Measurements from ENCODE around the gene MYO1D. TPM values are rescaled to one million over a fixed set of nuclear protein-coding genes. Genes with fewer than 3 reads are reported as not detected.

Gene MYO1D
- polyA plus RNA-seq, 4 donors = 62.9 to 80.1 (median 73.6) TPM

- H3K4me1 ChIP-seq (ENCODE audit: control insufficient read depth in 3 of 3, insufficient read depth in 2 of 3, low read depth in 1 of 3, low read length in 2 of 3) = peaks cover 0 to 13% (median 0%) of the 10 kb centered on the region in 3 donors
- H3K36me3 ChIP-seq (ENCODE audit: control insufficient read depth in 3 of 3, insufficient read depth in 2 of 3, low read depth in 1 of 3, low read length in 3 of 3) = no peaks in the 10 kb centered on the region
- H3K27ac ChIP-seq (ENCODE audit: low read depth in 1 of 3, low read length in 2 of 3) = no peak overlapping the region
- H3K9me3 ChIP-seq (ENCODE audit: control insufficient read depth in 2 of 2, insufficient read depth in 1 of 2, low read depth in 1 of 2, low read length in 1 of 2) = no peaks in the 10 kb centered on the region
- no peaks in the 10 kb centered on the region for H3K27me3 ChIP-seq (ENCODE audit: control insufficient read depth in 3 of 3, insufficient read depth in 3 of 3, low read length in 3 of 3)
- DNase-seq = no peak
- FAIRE-seq = no peak
- H3K4me3 ChIP-seq (ENCODE audit: low read depth in 1 of 3, low read length in 3 of 3) = no peak overlapping the region
- WGBS, 3 donors = 57 to 70% (median 65%) methylated on average over 3 of the region's 3 CpGs
Observed at GRCh38 chr17:32916134-32916533, 39.2 kb upstream of the MYO1D start.

GRCh38 chr17:32915245-32915644 is 38.3 kb upstream of the MYO1D start:
- no peak for FAIRE-seq
- Histone ChIP-seq H3K36me3 (ENCODE audit: control insufficient read depth in 3 of 3, insufficient read depth in 2 of 3, low read depth in 1 of 3, low read length in 3 of 3) (no peaks in the 10 kb centered on the region), H3K4me1 (ENCODE audit: control insufficient read depth in 3 of 3, insufficient read depth in 2 of 3, low read depth in 1 of 3, low read length in 2 of 3) (peaks cover 0 to 21% (median 0%) of the 10 kb centered on the region in 3 donors), H3K27me3 (ENCODE audit: control insufficient read depth in 3 of 3, insufficient read depth in 3 of 3, low read length in 3 of 3) (no peaks in the 10 kb centered on the region), H3K4me3 (ENCODE audit: low read depth in 1 of 3, low read length in 3 of 3) (no peak overlapping the region), H3K27ac (ENCODE audit: low read depth in 1 of 3, low read length in 2 of 3) (no peak overlapping the region), H3K9me3 (ENCODE audit: control insufficient read depth in 2 of 2, insufficient read depth in 1 of 2, low read depth in 1 of 2, low read length in 1 of 2) (no peaks in the 10 kb centered on the region)
- DNase-seq = no peak
- WGBS, 3 donors = 23 to 49% (median 28%) methylated on average over 2 of the region's 2 CpGs

GRCh38 chr17:32914181-32914580 is 37.3 kb upstream of the MYO1D start:
- H3K4me3 ChIP-seq (ENCODE audit: low read depth in 1 of 3, low read length in 3 of 3) = no peak overlapping the region
- peaks cover 0 to 25% (median 2%) of the 10 kb centered on the region in 3 donors for H3K4me1 ChIP-seq (ENCODE audit: control insufficient read depth in 3 of 3, insufficient read depth in 2 of 3, low read depth in 1 of 3, low read length in 2 of 3)
- 85 to 92% (median 86%) methylated on average over 3 of the region's 3 CpGs for WGBS, 3 donors
- DNase-seq = no peak
- no peak for FAIRE-seq
- no peaks in the 10 kb centered on the region for H3K9me3 ChIP-seq (ENCODE audit: control insufficient read depth in 2 of 2, insufficient read depth in 1 of 2, low read depth in 1 of 2, low read length in 1 of 2)
- no peaks in the 10 kb centered on the region for H3K27me3 ChIP-seq (ENCODE audit: control insufficient read depth in 3 of 3, insufficient read depth in 3 of 3, low read length in 3 of 3)
- no peaks in the 10 kb centered on the region for H3K36me3 ChIP-seq (ENCODE audit: control insufficient read depth in 3 of 3, insufficient read depth in 2 of 3, low read depth in 1 of 3, low read length in 3 of 3)
- no peak overlapping the region for H3K27ac ChIP-seq (ENCODE audit: low read depth in 1 of 3, low read length in 2 of 3)

DNA sequence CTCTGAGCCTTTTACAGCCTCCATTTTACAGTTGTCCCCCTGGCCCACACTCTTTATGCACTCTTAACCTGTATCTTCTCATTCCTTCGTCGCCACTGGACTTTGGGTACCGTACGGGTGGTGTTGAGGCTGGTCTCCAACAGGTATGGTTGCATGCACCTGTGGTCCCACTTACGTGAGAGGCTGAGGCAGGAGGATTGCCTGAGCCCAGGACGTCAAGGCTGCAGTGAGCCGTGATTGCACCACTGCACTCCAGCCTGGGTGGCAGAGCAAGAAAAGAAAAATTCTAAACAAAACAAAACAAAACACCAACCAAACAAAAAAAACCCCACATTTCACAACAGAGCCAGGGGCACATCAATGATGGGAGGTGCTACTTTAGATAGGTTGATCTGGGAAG is 36.7 kb upstream of the MYO1D start:
- Histone ChIP-seq H3K36me3 (ENCODE audit: control insufficient read depth in 3 of 3, insufficient read depth in 2 of 3, low read depth in 1 of 3, low read length in 3 of 3) (no peaks in the 10 kb centered on the region), H3K4me1 (ENCODE audit: control insufficient read depth in 3 of 3, insufficient read depth in 2 of 3, low read depth in 1 of 3, low read length in 2 of 3) (peaks cover 0 to 25% (median 2%) of the 10 kb centered on the region in 3 donors), H3K4me3 (ENCODE audit: low read depth in 1 of 3, low read length in 3 of 3) (no peak overlapping the region), H3K27ac (ENCODE audit: low read depth in 1 of 3, low read length in 2 of 3) (no peak overlapping the region), H3K9me3 (ENCODE audit: control insufficient read depth in 2 of 2, insufficient read depth in 1 of 2, low read depth in 1 of 2, low read length in 1 of 2) (no peaks in the 10 kb centered on the region), H3K27me3 (ENCODE audit: control insufficient read depth in 3 of 3, insufficient read depth in 3 of 3, low read length in 3 of 3) (no peaks in the 10 kb centered on the region)
- DNase-seq = no peak
- no peak for FAIRE-seq
- WGBS, 3 donors = 92 to 98% (median 93%) methylated on average over 7 of the region's 7 CpGs

DNA sequence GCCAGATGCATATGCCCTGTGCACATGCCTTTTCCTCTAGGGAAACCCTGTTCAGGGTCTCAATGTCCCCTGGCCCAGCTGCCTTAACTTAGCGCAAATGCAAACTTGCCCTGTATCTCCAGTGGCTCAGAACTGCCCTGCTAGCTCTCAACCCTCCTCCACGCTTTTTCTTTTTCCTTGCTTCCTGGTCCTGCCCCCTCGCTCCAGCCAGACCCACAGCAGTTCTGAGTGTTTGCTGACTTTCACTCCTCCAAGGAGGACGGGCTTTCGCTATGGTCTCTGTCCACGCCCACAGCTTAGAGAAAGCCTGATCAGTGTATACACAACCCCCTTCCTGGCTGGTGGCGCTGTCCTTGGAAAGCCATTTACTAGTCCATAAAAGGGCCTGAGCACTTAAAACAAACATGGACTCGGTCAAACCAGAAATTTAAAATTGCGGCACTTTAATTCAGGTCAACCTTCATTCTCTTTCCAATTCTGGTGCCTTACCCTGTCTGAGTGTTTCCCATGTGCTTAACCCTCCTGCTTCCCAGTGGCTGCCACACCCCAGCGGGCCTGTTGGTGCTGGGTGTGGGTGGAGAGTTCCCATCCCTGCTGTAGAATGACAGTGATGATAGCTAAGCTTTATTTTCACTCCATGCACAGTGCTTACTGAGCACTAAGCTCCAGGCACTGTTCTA is 35.4 kb upstream of the MYO1D start:
- FAIRE-seq (no peak), DNase-seq (peak; percentile 91 to 93)
- H3K4me1 ChIP-seq (ENCODE audit: control insufficient read depth in 3 of 3, insufficient read depth in 2 of 3, low read depth in 1 of 3, low read length in 2 of 3) = peaks cover 0 to 25% (median 2%) of the 10 kb centered on the region in 3 donors
- no peak overlapping the region for H3K4me3 ChIP-seq (ENCODE audit: low read depth in 1 of 3, low read length in 3 of 3)
- WGBS, 3 donors = 11 to 29% (median 27%) methylated on average over 10 of the region's 10 CpGs
- no peaks in the 10 kb centered on the region for H3K36me3 ChIP-seq (ENCODE audit: control insufficient read depth in 3 of 3, insufficient read depth in 2 of 3, low read depth in 1 of 3, low read length in 3 of 3)
- H3K27me3 ChIP-seq (ENCODE audit: control insufficient read depth in 3 of 3, insufficient read depth in 3 of 3, low read length in 3 of 3) = no peaks in the 10 kb centered on the region
- peak overlapping the region; percentile 67 to 87 (median 81) for H3K27ac ChIP-seq (ENCODE audit: low read depth in 1 of 3, low read length in 2 of 3)
- no peaks in the 10 kb centered on the region for H3K9me3 ChIP-seq (ENCODE audit: control insufficient read depth in 2 of 2, insufficient read depth in 1 of 2, low read depth in 1 of 2, low read length in 1 of 2)

DNA sequence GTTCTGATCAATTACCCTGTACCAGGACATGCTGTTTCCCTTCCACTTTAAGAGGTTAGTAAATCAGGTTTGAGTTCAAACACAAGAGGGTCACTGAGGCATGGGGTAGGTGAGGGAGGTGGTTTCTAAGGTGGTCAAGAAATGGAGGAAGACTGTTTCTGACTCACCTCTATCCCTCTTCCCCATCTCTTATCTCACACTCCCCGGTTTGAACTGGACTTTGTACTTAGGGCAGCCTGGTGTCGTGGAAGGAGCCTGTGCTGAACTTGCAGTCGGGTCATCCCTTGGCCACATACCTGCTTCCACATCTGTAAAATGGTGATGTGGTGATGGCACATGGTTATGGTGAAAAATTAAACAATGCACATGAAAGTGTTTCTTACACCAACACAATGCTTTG is 33.8 kb upstream of the MYO1D start:
- no peak for FAIRE-seq
- H3K4me1 ChIP-seq (ENCODE audit: control insufficient read depth in 3 of 3, insufficient read depth in 2 of 3, low read depth in 1 of 3, low read length in 2 of 3) = peaks cover 0 to 25% (median 2%) of the 10 kb centered on the region in 3 donors
- H3K9me3 ChIP-seq (ENCODE audit: control insufficient read depth in 2 of 2, insufficient read depth in 1 of 2, low read depth in 1 of 2, low read length in 1 of 2) = no peaks in the 10 kb centered on the region
- no peaks in the 10 kb centered on the region for H3K36me3 ChIP-seq (ENCODE audit: control insufficient read depth in 3 of 3, insufficient read depth in 2 of 3, low read depth in 1 of 3, low read length in 3 of 3)
- no peak overlapping the region for H3K4me3 ChIP-seq (ENCODE audit: low read depth in 1 of 3, low read length in 3 of 3)
- H3K27ac ChIP-seq (ENCODE audit: low read depth in 1 of 3, low read length in 2 of 3) = peak overlapping the region; percentile 49 to 81 (median 79)
- 15 to 73% (median 35%) methylated on average over 3 of the region's 3 CpGs for WGBS, 3 donors
- DNase-seq = peak; percentile 67 to 94
- no peaks in the 10 kb centered on the region for H3K27me3 ChIP-seq (ENCODE audit: control insufficient read depth in 3 of 3, insufficient read depth in 3 of 3, low read length in 3 of 3)

DNA sequence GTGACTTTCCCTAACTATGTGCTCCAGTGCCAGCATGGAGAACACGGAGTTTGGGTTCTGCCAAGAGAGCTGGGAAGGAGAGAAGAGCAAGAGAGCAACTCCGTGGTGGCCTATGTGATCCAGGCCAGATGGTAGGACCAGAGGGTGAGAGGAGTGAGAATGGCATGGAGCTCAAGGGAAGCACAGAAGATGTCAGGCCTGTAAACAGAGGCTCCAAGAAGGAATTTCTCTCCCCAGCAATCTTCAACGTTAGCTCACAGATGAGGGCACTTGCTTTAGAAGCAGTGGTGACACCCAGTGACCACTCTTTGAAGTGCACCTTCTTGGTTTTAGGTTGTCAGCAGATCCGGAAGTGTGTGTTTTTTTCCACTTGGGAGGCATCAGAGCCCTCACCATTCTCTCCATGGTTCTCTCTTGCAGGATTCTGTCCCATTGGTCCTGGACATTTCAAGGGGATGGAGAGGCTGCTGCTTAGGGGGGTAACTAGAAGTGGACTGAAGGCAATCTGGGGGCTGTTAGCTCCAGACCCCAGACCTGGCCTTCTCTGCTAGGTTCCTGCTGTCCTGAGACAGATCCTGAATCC is 33.0 kb upstream of the MYO1D start:
- H3K4me1 ChIP-seq (ENCODE audit: control insufficient read depth in 3 of 3, insufficient read depth in 2 of 3, low read depth in 1 of 3, low read length in 2 of 3) = peaks cover 0 to 33% (median 2%) of the 10 kb centered on the region in 3 donors
- H3K36me3 ChIP-seq (ENCODE audit: control insufficient read depth in 3 of 3, insufficient read depth in 2 of 3, low read depth in 1 of 3, low read length in 3 of 3) = no peaks in the 10 kb centered on the region
- no peaks in the 10 kb centered on the region for H3K9me3 ChIP-seq (ENCODE audit: control insufficient read depth in 2 of 2, insufficient read depth in 1 of 2, low read depth in 1 of 2, low read length in 1 of 2)
- no peak for FAIRE-seq
- H3K27me3 ChIP-seq (ENCODE audit: control insufficient read depth in 3 of 3, insufficient read depth in 3 of 3, low read length in 3 of 3) = no peaks in the 10 kb centered on the region
- DNase-seq = peak; percentile 93 to 94
- 27 to 35% (median 27%) methylated on average over 4 of the region's 4 CpGs for WGBS, 3 donors
- H3K27ac ChIP-seq (ENCODE audit: low read depth in 1 of 3, low read length in 2 of 3) = peak overlapping the region; percentile 49 to 79 (median 67)
- no peak overlapping the region for H3K4me3 ChIP-seq (ENCODE audit: low read depth in 1 of 3, low read length in 3 of 3)

GRCh38 chr17:32907583-32907982 is 30.7 kb upstream of the MYO1D start:
- DNase-seq (peak in 1 of 2 donors; percentile 46), FAIRE-seq (no peak)
- Histone ChIP-seq H3K9me3 (ENCODE audit: control insufficient read depth in 2 of 2, insufficient read depth in 1 of 2, low read depth in 1 of 2, low read length in 1 of 2) (no peaks in the 10 kb centered on the region), H3K4me1 (ENCODE audit: control insufficient read depth in 3 of 3, insufficient read depth in 2 of 3, low read depth in 1 of 3, low read length in 2 of 3) (peaks cover 0 to 46% (median 2%) of the 10 kb centered on the region in 3 donors), H3K4me3 (ENCODE audit: low read depth in 1 of 3, low read length in 3 of 3) (no peak overlapping the region), H3K27me3 (ENCODE audit: control insufficient read depth in 3 of 3, insufficient read depth in 3 of 3, low read length in 3 of 3) (no peaks in the 10 kb centered on the region), H3K36me3 (ENCODE audit: control insufficient read depth in 3 of 3, insufficient read depth in 2 of 3, low read depth in 1 of 3, low read length in 3 of 3) (no peaks in the 10 kb centered on the region), H3K27ac (ENCODE audit: low read depth in 1 of 3, low read length in 2 of 3) (no peak overlapping the region)
- WGBS, 3 donors = 53 to 78% (median 75%) methylated on average over 6 of the region's 6 CpGs

Measured in small intestine (tissue), 7 donors.